ENCODE results near the gene RSPO4.

- TF ChIP-seq, protein P1, sequence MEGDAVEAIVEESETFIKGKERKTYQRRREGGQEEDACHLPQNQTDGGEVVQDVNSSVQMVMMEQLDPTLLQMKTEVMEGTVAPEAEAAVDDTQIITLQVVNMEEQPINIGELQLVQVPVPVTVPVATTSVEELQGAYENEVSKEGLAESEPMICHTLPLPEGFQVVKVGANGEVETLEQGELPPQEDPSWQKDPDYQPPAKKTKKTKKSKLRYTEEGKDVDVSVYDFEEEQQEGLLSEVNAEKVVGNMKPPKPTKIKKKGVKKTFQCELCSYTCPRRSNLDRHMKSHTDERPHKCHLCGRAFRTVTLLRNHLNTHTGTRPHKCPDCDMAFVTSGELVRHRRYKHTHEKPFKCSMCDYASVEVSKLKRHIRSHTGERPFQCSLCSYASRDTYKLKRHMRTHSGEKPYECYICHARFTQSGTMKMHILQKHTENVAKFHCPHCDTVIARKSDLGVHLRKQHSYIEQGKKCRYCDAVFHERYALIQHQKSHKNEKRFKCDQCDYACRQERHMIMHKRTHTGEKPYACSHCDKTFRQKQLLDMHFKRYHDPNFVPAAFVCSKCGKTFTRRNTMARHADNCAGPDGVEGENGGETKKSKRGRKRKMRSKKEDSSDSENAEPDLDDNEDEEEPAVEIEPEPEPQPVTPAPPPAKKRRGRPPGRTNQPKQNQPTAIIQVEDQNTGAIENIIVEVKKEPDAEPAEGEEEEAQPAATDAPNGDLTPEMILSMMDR (IDR thresholded peaks at IDR 0.05): no peak
- no peak for TF ChIP-seq POLR2A (IDR thresholded peaks at IDR 0.05)
Measured at GRCh38 chr20:911882-912600, 90.1 kb downstream of the RSPO4 start.

Measured in body of pancreas (tissue), 4 donors.